Activated CD8-positive, alpha-beta T cell treated with anti-CD3 and anti-CD28 coated beads for 36 hours (primary cell): ENCODE measurements around the gene GRIPAP1. TPM values are rescaled to one million over a fixed set of nuclear protein-coding genes. Genes with fewer than 3 reads are reported as not detected.

ENCODE experiments used
- ATAC-seq: fragments of 200-7000 bp; cut with Tn5 transposase; one replicate; pipeline ENCODE4 v1.10.0; 2021; ENCODE audit warnings: mild to moderate bottlenecking, moderate library complexity
- CTCF ChIA-PET: fragments of 350-600 bp; sonication (Branson Sonifier 250); formaldehyde crosslinking; loops from one replicate; lab custom pipeline; 2021; ENCODE audit warnings: antibody characterized with exemption; lab: Charles Lee
- POLR2A ChIA-PET: fragments of 350-600 bp; sonication (Branson Sonifier 250); formaldehyde crosslinking; loops from one replicate; lab custom pipeline; 2021; ENCODE audit warnings: antibody characterized with exemption; lab: Charles Lee
- DNase-seq: peaks from one replicate; pipeline ENCODE4 v3.0.0-alpha.2; 2020
- H3K27ac Mint-ChIP-seq: one replicate; pipeline ENCODE4 v1.8.0; 2021; ENCODE audit warnings: mild to moderate bottlenecking, mixed read lengths
- H3K27me3 Mint-ChIP-seq: one replicate; pipeline ENCODE4 v1.8.0; 2021; ENCODE audit warnings: mixed read lengths
- H3K36me3 Mint-ChIP-seq: one replicate; pipeline ENCODE4 v1.8.0; 2021; ENCODE audit warnings: low read depth, mixed read lengths
- H3K4me1 Mint-ChIP-seq: one replicate; pipeline ENCODE4 v1.8.0; 2021; ENCODE audit warnings: low read depth, mixed read lengths
- H3K4me3 Mint-ChIP-seq: one replicate; pipeline ENCODE4 v1.8.0; 2021; ENCODE audit warnings: mild to moderate bottlenecking, moderate library complexity, mixed read lengths
- H3K9me3 Mint-ChIP-seq: one replicate; pipeline ENCODE4 v1.8.0; 2021; ENCODE audit warnings: mixed read lengths
- intact Hi-C: fragments of 100-400 bp; cut with micrococcal nuclease; formaldehyde crosslinking; loops from one replicate; pipeline ENCODE4 v1.10.0; 2022
- total RNA-seq, 2 experiments: library from RNA; stranded (reverse); gene quantifications; one replicate each; pipeline ENCODE4 v1.2.3, GENCODE V29; 2021
- TF ChIP-seq, protein P1 (sequence below): fragments of 200-600 bp; IDR thresholded peaks from one replicate; pipeline ENCODE4 v1.8.0; 2022; ENCODE audit warnings: antibody characterized with exemption, mild to moderate bottlenecking

GRIPAP1 gene
- total RNA-seq, 2 experiments from 2014 or later = 64.3 to 67.7 TPM

DNA sequence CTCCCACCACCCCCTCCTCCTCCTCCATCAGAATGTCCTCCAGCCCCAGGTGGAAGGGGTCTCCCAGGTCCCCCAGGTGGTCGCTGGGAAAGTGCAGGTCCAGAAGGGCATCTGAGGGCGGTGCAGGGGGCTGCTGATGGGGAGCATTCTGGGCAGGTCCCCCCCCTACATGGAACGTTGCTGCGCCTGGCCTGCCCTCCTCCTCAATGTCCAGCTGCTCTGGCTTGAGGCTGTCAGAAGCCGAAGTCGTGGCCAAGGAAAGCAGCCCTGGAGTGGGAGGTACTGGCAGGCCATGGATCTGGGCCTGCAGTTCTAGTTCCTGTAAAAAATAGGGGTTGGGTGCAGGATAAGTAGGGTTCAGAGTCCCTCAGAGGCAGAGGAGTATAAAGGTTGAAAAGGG is 28.2 kb upstream of the GRIPAP1 start:
- Mint-ChIP-seq H3K36me3 (peaks cover 5% of the 10 kb centered on the region), H3K27ac (no peak overlapping the region), H3K27me3 (no peaks in the 10 kb centered on the region), H3K4me3 (no peak overlapping the region), H3K4me1 (no peaks in the 10 kb centered on the region), H3K9me3 (no peaks in the 10 kb centered on the region)
- intact Hi-C loops = no loop called here
- TF ChIP-seq, protein P1, sequence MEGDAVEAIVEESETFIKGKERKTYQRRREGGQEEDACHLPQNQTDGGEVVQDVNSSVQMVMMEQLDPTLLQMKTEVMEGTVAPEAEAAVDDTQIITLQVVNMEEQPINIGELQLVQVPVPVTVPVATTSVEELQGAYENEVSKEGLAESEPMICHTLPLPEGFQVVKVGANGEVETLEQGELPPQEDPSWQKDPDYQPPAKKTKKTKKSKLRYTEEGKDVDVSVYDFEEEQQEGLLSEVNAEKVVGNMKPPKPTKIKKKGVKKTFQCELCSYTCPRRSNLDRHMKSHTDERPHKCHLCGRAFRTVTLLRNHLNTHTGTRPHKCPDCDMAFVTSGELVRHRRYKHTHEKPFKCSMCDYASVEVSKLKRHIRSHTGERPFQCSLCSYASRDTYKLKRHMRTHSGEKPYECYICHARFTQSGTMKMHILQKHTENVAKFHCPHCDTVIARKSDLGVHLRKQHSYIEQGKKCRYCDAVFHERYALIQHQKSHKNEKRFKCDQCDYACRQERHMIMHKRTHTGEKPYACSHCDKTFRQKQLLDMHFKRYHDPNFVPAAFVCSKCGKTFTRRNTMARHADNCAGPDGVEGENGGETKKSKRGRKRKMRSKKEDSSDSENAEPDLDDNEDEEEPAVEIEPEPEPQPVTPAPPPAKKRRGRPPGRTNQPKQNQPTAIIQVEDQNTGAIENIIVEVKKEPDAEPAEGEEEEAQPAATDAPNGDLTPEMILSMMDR = no peak
- ATAC-seq (no peak), DNase-seq (no peak)
- CTCF ChIA-PET = no interaction called here
- POLR2A ChIA-PET = interaction anchor here (1.1 kb wide), 1 partner anchor 28 kb away, joined by 3 read pairs; the partner anchor contains the start of gene GRIPAP1

DNA sequence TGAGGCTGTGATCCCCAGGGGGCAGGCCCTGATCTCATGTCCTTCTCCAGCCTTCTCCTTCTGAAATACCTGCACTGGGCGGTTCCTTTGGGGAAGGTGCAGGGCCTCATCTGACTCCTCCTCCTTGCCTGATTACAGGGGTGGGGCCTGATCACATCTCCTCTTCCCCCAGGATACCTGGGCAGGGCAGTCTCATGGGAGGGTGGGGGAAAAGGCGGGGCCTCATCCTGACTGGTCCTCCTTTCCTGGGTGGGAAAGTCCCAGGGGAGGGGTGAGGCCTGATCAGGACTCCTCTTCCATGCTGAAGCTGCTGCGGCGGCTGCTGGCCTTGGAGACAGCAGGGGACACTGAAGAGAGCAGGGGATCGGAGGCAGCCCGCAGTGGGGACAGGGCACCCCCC is 27.8 kb upstream of the GRIPAP1 start:
- no peak overlapping the region for H3K4me3 Mint-ChIP-seq
- ATAC-seq = no peak
- intact Hi-C loops = no loop called here
- H3K36me3 Mint-ChIP-seq = peaks cover 5% of the 10 kb centered on the region
- no peak for DNase-seq
- H3K27me3 Mint-ChIP-seq = no peaks in the 10 kb centered on the region
- H3K27ac Mint-ChIP-seq = no peak overlapping the region
- no peaks in the 10 kb centered on the region for H3K4me1 Mint-ChIP-seq
- ChIA-PET POLR2A (no interaction called here), CTCF (no interaction called here)
- TF ChIP-seq, protein P1 = no peak
- no peaks in the 10 kb centered on the region for H3K9me3 Mint-ChIP-seq

GRCh38 chrX:49019599-49020249 is 17.7 kb upstream of the GRIPAP1 start:
- H3K36me3 Mint-ChIP-seq = peaks cover 3% of the 10 kb centered on the region
- intact Hi-C loops = no loop called here
- TF ChIP-seq, protein P1 = no peak
- H3K27me3 Mint-ChIP-seq = no peaks in the 10 kb centered on the region
- no peak for ATAC-seq
- H3K4me1 Mint-ChIP-seq = no peaks in the 10 kb centered on the region
- H3K27ac Mint-ChIP-seq = no peak overlapping the region
- DNase-seq = no peak
- H3K9me3 Mint-ChIP-seq = no peaks in the 10 kb centered on the region
- no peak overlapping the region for H3K4me3 Mint-ChIP-seq
- POLR2A ChIA-PET = no interaction called here
- CTCF ChIA-PET = no interaction called here

- intact Hi-C loops = no loop called here
- POLR2A ChIA-PET = no interaction called here
- no peaks in the 10 kb centered on the region for H3K36me3 Mint-ChIP-seq
- no peaks in the 10 kb centered on the region for H3K4me1 Mint-ChIP-seq
- TF ChIP-seq, protein P1 = no peak
- H3K27me3 Mint-ChIP-seq = no peaks in the 10 kb centered on the region
- CTCF ChIA-PET = no interaction called here
- no peak overlapping the region for H3K4me3 Mint-ChIP-seq
- DNase-seq = no peak
- no peak overlapping the region for H3K27ac Mint-ChIP-seq
- no peaks in the 10 kb centered on the region for H3K9me3 Mint-ChIP-seq
- ATAC-seq = no peak
Measured at GRCh38 chrX:49019050-49019449, 17.0 kb upstream of the GRIPAP1 start.

DNA sequence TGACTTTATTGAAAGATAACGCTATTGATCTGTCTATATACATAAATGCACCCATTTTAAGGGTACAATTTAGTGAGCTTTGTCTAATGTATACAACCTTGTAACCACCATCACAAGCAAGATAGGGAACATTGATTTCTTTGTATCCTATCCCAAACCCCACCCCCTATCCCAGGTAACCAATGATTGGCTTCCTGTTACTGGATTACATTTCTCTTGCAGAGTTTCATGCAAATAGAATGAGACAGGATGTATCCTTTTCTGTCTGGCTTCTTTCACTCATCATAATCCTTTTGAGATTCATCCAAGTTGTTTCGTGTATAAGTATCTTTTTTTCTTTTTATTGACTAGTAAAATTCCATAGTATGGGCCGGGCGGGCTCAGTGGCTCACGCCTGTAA is 1.6 kb upstream of the GRIPAP1 start:
- Mint-ChIP-seq H3K9me3 (no peaks in the 10 kb centered on the region), H3K4me1 (peaks cover 21% of the 10 kb centered on the region), H3K36me3 (peaks cover 19% of the 10 kb centered on the region), H3K27ac (peak overlapping the region; percentile 63), H3K27me3 (no peaks in the 10 kb centered on the region), H3K4me3 (peak overlapping the region; percentile 55)
- TF ChIP-seq, protein P1 = no peak
- DNase-seq (no peak), ATAC-seq (no peak)
- POLR2A ChIA-PET = no interaction called here
- CTCF ChIA-PET = no interaction called here
- intact Hi-C loops = loop anchor here (10.0 kb wide), 1 partner anchor 49 kb away; the partner anchor contains the start of gene OTUD5
